Gastrocnemius medialis (tissue), 4 donors: ENCODE results near the gene SPRN. TPM values are rescaled to one million over a fixed set of nuclear protein-coding genes. Genes with fewer than 3 reads are reported as not detected.

Source experiments
- ATAC-seq, 2 donors: fragments of 150-250 bp; one replicate each; pipeline ENCODE4 v1.9.1; 2016
- DNase-seq, 2 donors: peaks; one replicate each; pipeline ENCODE4 v3.0.0-alpha.2; 2019
- H3K27ac ChIP-seq, 4 donors: fragments of 200-600 bp; sonication (generic); 1 replicate in 1 of 4; 2 replicates in 3 of 4; pipeline ENCODE4 v1.5.1; 2016 to 2018; ENCODE audit warnings: mild to moderate bottlenecking in 2 of 4, moderate library complexity in 1 of 4
- H3K27me3 ChIP-seq, 3 donors: fragments of 200-600 bp; sonication (generic) in 2 of 3; 1 replicate in 1 of 3; 2 replicates in 2 of 3; pipeline versions ENCODE4 v1.5.1 to v1.6.0; 2016 to 2019; ENCODE audit warnings: mild to moderate bottlenecking in 1 of 3, moderate library complexity in 1 of 3
- H3K36me3 ChIP-seq, 2 donors: fragments of 200-600 bp; sonication (generic) in 1 of 2; one replicate each; pipeline ENCODE4 v1.5.1; 2017 to 2018
- H3K4me1 ChIP-seq, 2 donors: fragments of 200-600 bp; sonication (generic) in 1 of 2; one replicate each; pipeline ENCODE4 v1.5.1; 2016 to 2017; ENCODE audit warnings: mild to moderate bottlenecking in 2 of 2
- H3K4me3 ChIP-seq, 4 donors: fragments of 200-600 bp; sonication (generic) in 3 of 4; 1 replicate in 1 of 4; 2 replicates in 3 of 4; pipeline ENCODE4 v1.5.1; 2016 to 2019; ENCODE audit warnings: mild to moderate bottlenecking in 2 of 4
- H3K9me3 ChIP-seq, 3 donors: fragments of 200-600 bp; sonication (generic) in 2 of 3; 1 replicate in 1 of 3; 2 replicates in 2 of 3; pipeline ENCODE4 v1.5.1; 2016 to 2019
- POLR2A ChIP-seq, 2 donors: fragments of 450-650 bp; IDR thresholded peaks; one replicate each; pipeline ENCODE4 v1.6.1; 2017; ENCODE audit warnings: antibody characterized with exemption in 2 of 2, mild to moderate bottlenecking in 2 of 2, moderate library complexity in 2 of 2
- in situ Hi-C, 4 donors: fragments of 200-750 bp; cut with MboI; loops; one replicate each; pipeline versions ENCODE4 v1.15.0 to v1.8.0; 2017; ENCODE audit warnings: low sequenced_read_pairs in 4 of 4
- intact Hi-C: fragments of 100-400 bp; cut with DNase I; formaldehyde crosslinking; loops from one replicate; pipeline ENCODE4 v1.15.1; 2023; ENCODE audit warnings: low total_unique reads
- total RNA-seq, 4 donors: library from RNA; depleted of rRNA; stranded (reverse); fragments of >200 nt; gene quantifications; one replicate each; pipeline versions ENCODE4 v1.1.0 to v1.2.3, GENCODE V29; 2016
- TF ChIP-seq, protein P1 (sequence below), 5 experiments: fragments of 450-650 bp in 3 of 5; fragments of 200-600 bp in 2 of 5; sonication (generic) in 2 of 5; IDR thresholded peaks in 4 of 5; conservative IDR thresholded peaks in 1 of 5; 1 replicate in 4 of 5; 2 replicates in 1 of 5; pipeline ENCODE4 v1.5.1; 2016 to 2019; ENCODE audit warnings: antibody characterized with exemption in 5 of 5, mild to moderate bottlenecking in 3 of 5, moderate library complexity in 3 of 5

Gene SPRN
- total RNA-seq, 4 donors from 2014 or later: not detected

- TF ChIP-seq, protein P1, sequence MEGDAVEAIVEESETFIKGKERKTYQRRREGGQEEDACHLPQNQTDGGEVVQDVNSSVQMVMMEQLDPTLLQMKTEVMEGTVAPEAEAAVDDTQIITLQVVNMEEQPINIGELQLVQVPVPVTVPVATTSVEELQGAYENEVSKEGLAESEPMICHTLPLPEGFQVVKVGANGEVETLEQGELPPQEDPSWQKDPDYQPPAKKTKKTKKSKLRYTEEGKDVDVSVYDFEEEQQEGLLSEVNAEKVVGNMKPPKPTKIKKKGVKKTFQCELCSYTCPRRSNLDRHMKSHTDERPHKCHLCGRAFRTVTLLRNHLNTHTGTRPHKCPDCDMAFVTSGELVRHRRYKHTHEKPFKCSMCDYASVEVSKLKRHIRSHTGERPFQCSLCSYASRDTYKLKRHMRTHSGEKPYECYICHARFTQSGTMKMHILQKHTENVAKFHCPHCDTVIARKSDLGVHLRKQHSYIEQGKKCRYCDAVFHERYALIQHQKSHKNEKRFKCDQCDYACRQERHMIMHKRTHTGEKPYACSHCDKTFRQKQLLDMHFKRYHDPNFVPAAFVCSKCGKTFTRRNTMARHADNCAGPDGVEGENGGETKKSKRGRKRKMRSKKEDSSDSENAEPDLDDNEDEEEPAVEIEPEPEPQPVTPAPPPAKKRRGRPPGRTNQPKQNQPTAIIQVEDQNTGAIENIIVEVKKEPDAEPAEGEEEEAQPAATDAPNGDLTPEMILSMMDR (IDR thresholded peaks at IDR 0.05 in 4 of 5, conservative IDR thresholded peaks at IDR 0.05 in 1 of 5): no peak
- no peak for TF ChIP-seq POLR2A (IDR thresholded peaks at IDR 0.05)
- in situ Hi-C loops: no loop called here
- Histone ChIP-seq H3K4me1 (no peaks in the 10 kb centered on the region), H3K9me3 (no peaks in the 10 kb centered on the region), H3K4me3 (no peak overlapping the region), H3K27me3 (no peaks in the 10 kb centered on the region), H3K27ac (no peak overlapping the region), H3K36me3 (no peaks in the 10 kb centered on the region)
- intact Hi-C loops: no loop called here
- DNase-seq (no peak), ATAC-seq (no peak)
These were observed 40.2 kb upstream of the SPRN start for GRCh38 chr10:133464582-133465031.

DNA sequence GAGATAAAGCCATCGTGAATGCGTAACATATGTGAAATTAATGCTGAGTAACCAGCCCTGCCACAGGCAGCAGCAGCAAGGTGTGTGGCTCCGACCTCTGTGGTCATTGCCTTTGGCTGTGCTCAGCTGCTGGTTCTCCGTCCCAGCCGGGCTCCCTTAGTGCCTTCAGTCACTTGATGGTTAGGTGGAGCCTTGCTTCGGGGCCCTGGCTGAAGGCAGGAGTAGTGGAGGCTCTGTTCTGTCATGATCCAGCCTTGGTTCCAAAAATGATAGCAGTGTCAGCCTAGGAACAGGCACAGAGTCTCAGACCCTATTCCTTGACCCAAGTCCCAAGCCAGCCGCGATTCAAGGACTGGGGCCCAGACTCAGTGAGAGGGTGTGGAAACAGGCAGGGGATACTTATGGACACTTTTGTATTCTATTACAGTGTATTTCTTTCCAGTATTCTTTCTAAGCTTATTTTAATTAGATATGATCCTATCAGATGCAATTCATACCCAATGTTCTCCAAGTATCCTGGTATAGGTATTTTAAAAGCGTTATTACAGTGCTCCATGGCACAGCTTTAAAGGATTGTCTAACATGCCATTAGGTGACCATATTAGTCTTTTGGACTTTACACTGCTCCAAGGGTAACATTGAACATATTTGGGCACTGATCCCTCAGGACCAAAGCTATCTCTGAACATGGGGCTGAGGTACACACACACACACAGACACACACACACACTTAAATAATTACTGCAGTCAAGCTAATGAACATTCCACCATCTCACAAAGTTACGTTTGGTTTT lies 38.3 kb upstream of the SPRN start:
- intact Hi-C loops (no loop called here), in situ Hi-C loops (no loop called here)
- DNase-seq (no peak), ATAC-seq (no peak)
- Histone ChIP-seq H3K4me3 (no peak overlapping the region), H3K4me1 (no peaks in the 10 kb centered on the region), H3K27me3 (no peaks in the 10 kb centered on the region), H3K9me3 (no peaks in the 10 kb centered on the region), H3K27ac (no peak overlapping the region), H3K36me3 (no peaks in the 10 kb centered on the region)
- TF ChIP-seq POLR2A (IDR thresholded peaks at IDR 0.05): no peak
- TF ChIP-seq, protein P1 (IDR thresholded peaks at IDR 0.05 in 4 of 5, conservative IDR thresholded peaks at IDR 0.05 in 1 of 5): no peak

DNA sequence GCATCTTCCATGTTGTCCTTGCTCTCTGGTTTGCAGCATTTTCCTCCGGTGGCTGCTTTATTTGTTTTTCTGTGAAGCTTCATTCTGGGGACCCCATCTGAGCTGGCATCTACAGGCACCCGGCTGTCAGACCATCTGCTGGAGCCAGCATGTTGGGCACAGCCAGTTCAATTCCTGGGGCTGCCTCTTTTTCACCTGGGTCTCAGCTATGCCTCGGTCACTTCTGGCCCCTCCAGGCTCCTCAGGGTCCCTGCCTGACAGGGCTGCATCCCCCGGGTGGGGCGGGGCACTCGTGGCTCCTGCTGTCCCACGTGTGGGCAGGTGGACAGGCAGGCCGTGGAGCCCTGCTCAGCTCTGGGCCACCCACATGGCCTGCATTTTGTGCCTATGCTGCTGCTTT lies 37.4 kb upstream of the SPRN start:
- H3K27ac ChIP-seq: no peak overlapping the region
- no peak for DNase-seq
- in situ Hi-C loops (no loop called here), intact Hi-C loops (no loop called here)
- H3K4me3 ChIP-seq: no peak overlapping the region
- H3K4me1 ChIP-seq: no peaks in the 10 kb centered on the region
- TF ChIP-seq, protein P1 (IDR thresholded peaks at IDR 0.05 in 4 of 5, conservative IDR thresholded peaks at IDR 0.05 in 1 of 5): no peak
- no peak for TF ChIP-seq POLR2A (IDR thresholded peaks at IDR 0.05)
- ATAC-seq: no peak
- no peaks in the 10 kb centered on the region for H3K9me3 ChIP-seq
- H3K27me3 ChIP-seq: no peaks in the 10 kb centered on the region
- no peaks in the 10 kb centered on the region for H3K36me3 ChIP-seq

GRCh38 chr10:133461027-133461426 lies 36.6 kb upstream of the SPRN start:
- H3K27ac ChIP-seq: no peak overlapping the region
- no peaks in the 10 kb centered on the region for H3K9me3 ChIP-seq
- no peaks in the 10 kb centered on the region for H3K4me1 ChIP-seq
- no peaks in the 10 kb centered on the region for H3K27me3 ChIP-seq
- TF ChIP-seq POLR2A (IDR thresholded peaks at IDR 0.05): no peak
- TF ChIP-seq, protein P1 (IDR thresholded peaks at IDR 0.05 in 4 of 5, conservative IDR thresholded peaks at IDR 0.05 in 1 of 5): no peak
- no peak overlapping the region for H3K4me3 ChIP-seq
- H3K36me3 ChIP-seq: no peaks in the 10 kb centered on the region
- in situ Hi-C loops: no loop called here
- intact Hi-C loops: no loop called here
- ATAC-seq (no peak), DNase-seq (no peak)
